Transverse colon (tissue), 4 donors: Measurements from ENCODE around the gene ACTL6B. TPM values are rescaled to one million over a fixed set of nuclear protein-coding genes. Genes with fewer than 3 reads are reported as not detected.

Experiments
- DNase-seq: peaks from one replicate; pipeline ENCODE4 v3.0.0-alpha.2; 2019
- H3K27ac ChIP-seq, 4 donors: fragments of 200-600 bp; sonication (generic); 2 replicates each; pipeline ENCODE4 v1.5.1; 2016 to 2018; ENCODE audit warnings: inconsistent platforms in 4 of 4
- H3K27me3 ChIP-seq: fragments of 200-600 bp; sonication (generic); 2 replicates; pipeline ENCODE4 v1.5.1; 2017; ENCODE audit warnings: inconsistent platforms
- H3K36me3 ChIP-seq, 4 donors: fragments of 200-600 bp; sonication (generic); 2 replicates each; pipeline ENCODE4 v1.5.1; 2017 to 2019; ENCODE audit warnings: inconsistent platforms in 4 of 4
- H3K4me1 ChIP-seq, 4 donors: fragments of 200-600 bp; sonication (generic); 2 replicates each; pipeline ENCODE4 v1.5.1; 2017 to 2020; ENCODE audit warnings: inconsistent platforms in 4 of 4
- H3K4me3 ChIP-seq, 4 donors: fragments of 200-600 bp; sonication (generic); 1 replicate in 1 of 4; 2 replicates in 3 of 4; pipeline versions ENCODE4 v1.5.1 to v1.6.1; 2017 to 2019; ENCODE audit warnings: inconsistent platforms in 4 of 4
- H3K9me3 ChIP-seq, 2 donors: fragments of 200-600 bp; sonication (generic); 2 replicates each; pipeline ENCODE4 v1.5.1; 2017 to 2019; ENCODE audit warnings: inconsistent platforms in 2 of 2
- CTCF ChIP-seq, 5 experiments: fragments of 200-600 bp in 3 of 5; fragments of 450-650 bp in 2 of 5; sonication (generic) in 3 of 5; IDR thresholded peaks; 1 replicate in 2 of 5; 2 replicates in 3 of 5; pipeline ENCODE4 v1.5.1; 2016 to 2017; ENCODE audit warnings: antibody characterized with exemption in 5 of 5, inconsistent platforms in 3 of 5, mild to moderate bottlenecking in 2 of 5, moderate library complexity in 1 of 5
- EP300 ChIP-seq: sonication (generic); formaldehyde crosslinking; IDR thresholded peaks from one replicate; pipeline ENCODE4 v1.6.1; 2017; ENCODE audit warnings: antibody characterized with exemption, low read depth
- POLR2A ChIP-seq: fragments of 450-650 bp; IDR thresholded peaks from one replicate; pipeline ENCODE4 v1.6.1; 2016; ENCODE audit warnings: antibody characterized with exemption, mild to moderate bottlenecking, moderate library complexity
- POLR2AphosphoS5 ChIP-seq, 3 donors: sonication (generic); formaldehyde crosslinking; IDR thresholded peaks; one replicate each; pipeline ENCODE4 v1.6.1; 2016; ENCODE audit warnings: antibody characterized with exemption in 3 of 3
- WGBS, 2 donors: methylation state at CpG; one replicate each; pipeline ENCODE4 v1.1.5; 2018; ENCODE audit warnings: low coverage in 1 of 2; 5-methylcytosine and 5-hydroxymethylcytosine counted together
- in situ Hi-C, 4 donors: fragments of 200-750 bp; cut with MboI; loops; one replicate each; pipeline versions ENCODE4 v1.15.0 to v1.15.1; 2017; ENCODE audit warnings: low sequenced_read_pairs in 3 of 4, low pct_ligation_motif_present in 1 of 4, low pct_unique_long_range_greater_than_20kb in 1 of 4
- intact Hi-C: fragments of 100-400 bp; cut with DNase I; formaldehyde crosslinking; loops from one replicate; pipeline ENCODE4 v1.15.1; 2023; ENCODE audit warnings: low total_unique reads
- total RNA-seq, 4 donors: library from RNA; depleted of rRNA; stranded (reverse); fragments of >200 nt; gene quantifications; one replicate each; pipeline ENCODE4 v1.1.0, GENCODE V29; 2016

ACTL6B gene
- total RNA-seq, 4 donors from 2014 or later: not detected

DNA sequence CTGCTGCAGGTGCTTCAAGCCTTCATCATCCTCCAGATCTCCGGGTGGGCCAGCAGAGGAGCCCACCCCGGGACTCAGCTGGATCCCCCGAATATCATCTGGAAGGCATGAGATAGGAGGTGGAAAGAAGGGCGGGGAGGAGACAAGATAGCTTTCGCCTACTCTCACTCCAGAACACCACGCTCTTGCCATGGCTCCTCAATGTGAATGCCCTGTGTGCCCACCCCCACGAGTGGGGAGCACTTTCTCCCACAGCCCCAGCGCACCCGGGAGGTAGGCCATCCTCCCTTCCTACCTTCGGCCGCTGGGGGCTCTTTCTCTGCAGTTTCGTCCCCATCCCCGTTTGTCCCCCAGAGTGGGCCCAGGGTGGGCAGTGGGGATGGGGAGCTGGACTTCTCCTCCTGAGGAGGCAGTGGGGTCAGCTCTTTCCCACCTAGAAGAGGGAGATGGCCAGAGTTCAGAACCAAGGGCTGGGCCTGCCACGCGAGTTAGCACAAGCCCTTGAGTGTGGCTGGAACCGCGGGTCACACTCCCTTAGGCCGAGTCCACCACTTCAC, 28.9 kb upstream of the ACTL6B start:
- Histone ChIP-seq H3K9me3 (no peaks in the 10 kb centered on the region), H3K4me1 (peaks cover 0 to 7% (median 2%) of the 10 kb centered on the region in 4 donors), H3K27ac (no peak overlapping the region), H3K27me3 (no peaks in the 10 kb centered on the region), H3K36me3 (peaks cover 0 to 60% (median 20%) of the 10 kb centered on the region in 4 donors), H3K4me3 (no peak overlapping the region)
- intact Hi-C loops (no loop called here), in situ Hi-C loops (loop anchor here in 3 of 4 donors (25.0 kb wide), 2 partner anchors 98 to 223 kb away; partner anchors contain the start of genes SPACDR (in 2 of the 3), FBXO24 (in 1 of the 3) and LRCH4 (in 1 of the 3))
- TF ChIP-seq POLR2AphosphoS5 (IDR thresholded peaks at IDR 0.05) (no peak), POLR2A (no peak), CTCF (IDR thresholded peaks at IDR 0.05) (no peak), EP300 (no peak)
- 91% methylated on average over 18 of the region's 18 CpGs; no CpG with 5 or more reads in 1 of the 2 donors for WGBS, 2 donors
- DNase-seq: no peak

DNA sequence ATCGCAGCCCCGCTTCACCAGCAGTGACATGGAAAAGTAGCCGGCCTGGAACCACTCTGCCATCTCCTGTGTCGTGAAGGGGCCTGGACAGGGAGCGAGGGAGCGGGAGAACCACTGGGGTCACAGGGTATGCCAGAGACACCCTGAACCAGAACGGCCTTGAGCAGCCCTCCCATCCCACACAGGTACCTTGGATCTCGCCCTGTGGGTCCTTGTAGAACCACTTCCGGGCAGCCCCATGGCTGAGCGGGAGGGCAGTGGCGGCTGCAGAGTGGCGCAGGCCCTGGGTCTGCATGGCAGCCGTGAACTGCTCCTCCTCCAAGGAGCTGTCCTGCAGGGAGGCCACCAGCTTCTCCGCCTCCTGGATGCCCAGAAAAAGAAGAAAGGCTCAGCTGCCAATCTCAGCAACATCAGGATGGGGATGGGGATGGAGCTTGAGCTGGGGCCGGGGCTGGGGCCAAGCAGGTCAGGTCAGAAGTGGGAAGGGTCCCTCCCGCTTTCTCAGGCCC, 28.3 kb upstream of the ACTL6B start:
- Histone ChIP-seq H3K27ac (no peak overlapping the region), H3K4me3 (no peak overlapping the region), H3K36me3 (peaks cover 0 to 60% (median 20%) of the 10 kb centered on the region in 4 donors), H3K9me3 (no peaks in the 10 kb centered on the region), H3K4me1 (peaks cover 0 to 2% (median 0%) of the 10 kb centered on the region in 4 donors), H3K27me3 (no peaks in the 10 kb centered on the region)
- in situ Hi-C loops (loop anchor here in 3 of 4 donors (25.0 kb wide), 2 partner anchors 97 to 222 kb away; partner anchors contain the start of genes SPACDR (in 2 of the 3), FBXO24 (in 1 of the 3) and LRCH4 (in 1 of the 3)), intact Hi-C loops (no loop called here)
- WGBS, 2 donors: 92% methylated on average over 14 of the region's 16 CpGs; no CpG with 5 or more reads in 1 of the 2 donors
- TF ChIP-seq CTCF (IDR thresholded peaks at IDR 0.05) (no peak), POLR2A (no peak)
- no peak for DNase-seq

- peaks cover 0 to 7% (median 0%) of the 10 kb centered on the region in 4 donors for H3K4me1 ChIP-seq
- H3K27ac ChIP-seq: no peak overlapping the region
- H3K9me3 ChIP-seq: no peaks in the 10 kb centered on the region
- intact Hi-C loops (no loop called here), in situ Hi-C loops (loop anchor here in 3 of 4 donors (25.0 kb wide), 2 partner anchors 97 to 222 kb away; partner anchors contain the start of genes SPACDR (in 2 of the 3), FBXO24 (in 1 of the 3) and LRCH4 (in 1 of the 3))
- no peak for TF ChIP-seq POLR2AphosphoS5 (IDR thresholded peaks at IDR 0.05)
- TF ChIP-seq EP300: no peak
- H3K36me3 ChIP-seq: peaks cover 0 to 62% (median 20%) of the 10 kb centered on the region in 4 donors
- 95% methylated on average over 27 of the region's 37 CpGs; no CpG with 5 or more reads in 1 of the 2 donors for WGBS, 2 donors
- no peaks in the 10 kb centered on the region for H3K27me3 ChIP-seq
- no peak for DNase-seq
- no peak overlapping the region for H3K4me3 ChIP-seq
These were observed 27.6 kb upstream of the ACTL6B start for GRCh38 chr7:100683659-100684533.

- no peaks in the 10 kb centered on the region for H3K9me3 ChIP-seq
- H3K27me3 ChIP-seq: no peaks in the 10 kb centered on the region
- no peak overlapping the region for H3K4me3 ChIP-seq
- H3K4me1 ChIP-seq: peaks cover 0 to 7% (median 0%) of the 10 kb centered on the region in 4 donors
- in situ Hi-C loops (loop anchor here in 3 of 4 donors (25.0 kb wide), 2 partner anchors 96 to 221 kb away; partner anchors contain the start of genes SPACDR (in 2 of the 3), FBXO24 (in 1 of the 3) and LRCH4 (in 1 of the 3)), intact Hi-C loops (no loop called here)
- peaks cover 0 to 69% (median 25%) of the 10 kb centered on the region in 4 donors for H3K36me3 ChIP-seq
- TF ChIP-seq EP300: no peak
- TF ChIP-seq CTCF (IDR thresholded peaks at IDR 0.05): no peak
- no peak for TF ChIP-seq POLR2AphosphoS5 (IDR thresholded peaks at IDR 0.05)
- 88% methylated on average over 28 of the region's 28 CpGs; no CpG with 5 or more reads in 1 of the 2 donors for WGBS, 2 donors
- H3K27ac ChIP-seq: no peak overlapping the region
- no peak for DNase-seq
These were observed 26.9 kb upstream of the ACTL6B start for GRCh38 chr7:100682991-100683658.
